SU-DHL-6 (cell line): ENCODE results near the gene PHLDB2.

Source experiments
- CTCF ChIP-seq: fragments of 200-600 bp; sonication (generic); IDR thresholded peaks from one replicate; pipeline ENCODE4 v1.5.1; 2017; ENCODE audit warnings: antibody characterized with exemption, mild to moderate bottlenecking, low read length, moderate library complexity; ENCODE audit not compliant: insufficient read depth, poor library complexity, severe bottlenecking
- EZH2phosphoT487 ChIP-seq: fragments of 200-600 bp; sonication (generic), shearing (Covaris generic); conservative IDR thresholded peaks from 2 replicates; pipeline ENCODE4 v1.6.1; 2018; ENCODE audit warnings: mild to moderate bottlenecking, antibody characterized with exemption, low read length, moderate library complexity, mixed read lengths

GRCh38 chr3:111902534-111902933, 43.5 kb downstream of the PHLDB2 start:
- TF ChIP-seq CTCF = no peak
- no peak for TF ChIP-seq EZH2phosphoT487
